ENCODE measurements around the gene PRKG1.
"Not testable (repeated sequence)": the region's sequence is repeated elsewhere in the genome, so short reads cannot be mapped to it uniquely, and the experiment has no call there.

PRKG1 gene

GRCh38 chr10:51656503-51656902 lies 582.2 kb downstream of the PRKG1 start:
- DNase-seq (ENCODE audit: low spot score) = no peak

- DNase-seq (ENCODE audit: low spot score) = no peak
These were observed 583.7 kb downstream of the PRKG1 start for GRCh38 chr10:51658000-51658399.

- no peak for DNase-seq (ENCODE audit: low spot score)
These were observed 585.1 kb downstream of the PRKG1 start for GRCh38 chr10:51659344-51659743.

GRCh38 chr10:51663086-51663485 lies 588.8 kb downstream of the PRKG1 start:
- no peak for DNase-seq (ENCODE audit: low spot score)

- no peak for DNase-seq (ENCODE audit: low spot score)
These were observed 592.2 kb downstream of the PRKG1 start for GRCh38 chr10:51666456-51666855.

GRCh38 chr10:51667678-51668335 lies 593.5 kb downstream of the PRKG1 start:
- DNase-seq (ENCODE audit: low spot score) = peak; percentile 9

- no peak for DNase-seq (ENCODE audit: low spot score)
These were observed 594.0 kb downstream of the PRKG1 start for GRCh38 chr10:51668336-51668689.

GRCh38 chr10:51669041-51669440 lies 594.8 kb downstream of the PRKG1 start:
- DNase-seq (ENCODE audit: low spot score) = no peak

- no peak for DNase-seq (ENCODE audit: low spot score)
These were observed 597.8 kb downstream of the PRKG1 start for GRCh38 chr10:51672039-51672535.

- no peak for DNase-seq (ENCODE audit: low spot score)
These were observed 600.8 kb downstream of the PRKG1 start for GRCh38 chr10:51675088-51675487.

- DNase-seq (ENCODE audit: low spot score) = no peak
These were observed 605.6 kb downstream of the PRKG1 start for GRCh38 chr10:51679841-51680240.

- DNase-seq (ENCODE audit: low spot score) = no peak
These were observed 608.9 kb downstream of the PRKG1 start for GRCh38 chr10:51683031-51683691.

GRCh38 chr10:51685768-51686167 lies 611.5 kb downstream of the PRKG1 start:
- DNase-seq (ENCODE audit: low spot score) = peak; percentile 26

GRCh38 chr10:51687296-51687695 lies 613.0 kb downstream of the PRKG1 start:
- no peak for DNase-seq (ENCODE audit: low spot score)

- DNase-seq (ENCODE audit: low spot score) = not testable (repeated sequence)
These were observed 614.5 kb downstream of the PRKG1 start for GRCh38 chr10:51688826-51689225.

GRCh38 chr10:51689536-51689935 lies 615.2 kb downstream of the PRKG1 start:
- DNase-seq (ENCODE audit: low spot score) = peak; percentile 40

GRCh38 chr10:51691135-51691534 lies 616.8 kb downstream of the PRKG1 start:
- no peak for DNase-seq (ENCODE audit: low spot score)

GRCh38 chr10:51694086-51694768 lies 619.9 kb downstream of the PRKG1 start:
- DNase-seq (ENCODE audit: low spot score) = no peak

- no peak for DNase-seq (ENCODE audit: low spot score)
These were observed 622.0 kb downstream of the PRKG1 start for GRCh38 chr10:51696251-51696650.

GRCh38 chr10:51698473-51699063 lies 624.3 kb downstream of the PRKG1 start:
- DNase-seq (ENCODE audit: low spot score) = no peak

- no peak for DNase-seq (ENCODE audit: low spot score)
These were observed 624.8 kb downstream of the PRKG1 start for GRCh38 chr10:51699145-51699474.

- DNase-seq (ENCODE audit: low spot score) = peak; percentile 92
These were observed 625.4 kb downstream of the PRKG1 start, which contains the start of gene CSTF2T for GRCh38 chr10:51699475-51700227. TSS of gene CSTF2T (minus strand) at chr10:51699595. CDS start at chr10:51699549, 46 bp downstream.

Measured in kidney tubule cell (primary cell).